ENCODE measurements around the gene PRSS50.

Gene PRSS50

DNA sequence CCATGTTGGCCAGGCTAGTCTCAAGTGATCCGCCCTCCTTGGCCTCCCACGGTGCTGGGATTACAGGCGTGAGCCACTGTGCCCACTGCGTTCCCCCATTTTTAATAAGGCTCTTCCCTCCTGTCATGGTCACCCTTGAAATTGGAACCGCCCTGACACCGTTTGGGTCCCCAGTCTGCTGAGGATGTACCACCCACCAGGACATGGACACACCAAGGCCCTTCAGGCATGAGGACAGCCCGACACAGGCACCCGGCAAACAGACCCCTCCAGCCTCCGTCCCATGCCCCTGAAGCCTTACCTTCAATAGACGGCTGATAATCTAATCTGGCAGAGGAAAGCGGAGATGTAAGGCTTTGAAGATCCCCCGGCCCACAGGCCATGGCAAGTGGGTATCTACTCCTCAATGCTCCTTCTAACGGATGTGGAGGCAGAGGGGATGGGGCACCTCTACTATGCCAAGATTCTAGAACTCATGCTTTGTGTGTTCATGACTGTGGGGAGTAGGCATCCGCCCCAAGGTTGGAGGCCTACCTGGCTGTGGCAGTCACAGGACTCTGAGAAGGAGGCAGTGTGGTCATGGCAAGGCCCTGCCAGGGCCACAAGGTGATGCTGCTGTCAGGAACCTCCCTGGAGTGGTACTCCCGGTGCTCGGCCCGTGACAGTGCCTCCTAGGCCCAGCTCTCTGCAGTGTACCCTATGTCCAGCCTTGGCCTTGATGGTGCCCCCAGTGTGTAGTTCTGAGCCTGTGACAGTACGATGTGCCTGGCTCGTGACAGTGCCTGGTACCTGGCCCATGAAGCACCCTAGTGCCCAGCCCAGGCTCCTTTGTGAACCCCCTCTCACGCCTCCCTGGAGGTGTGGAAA lies 18.6 kb upstream of the PRSS50 start:
- TF ChIP-seq ZFX (IDR thresholded peaks at IDR 0.05): no peak
- TF ChIP-seq, protein P1, sequence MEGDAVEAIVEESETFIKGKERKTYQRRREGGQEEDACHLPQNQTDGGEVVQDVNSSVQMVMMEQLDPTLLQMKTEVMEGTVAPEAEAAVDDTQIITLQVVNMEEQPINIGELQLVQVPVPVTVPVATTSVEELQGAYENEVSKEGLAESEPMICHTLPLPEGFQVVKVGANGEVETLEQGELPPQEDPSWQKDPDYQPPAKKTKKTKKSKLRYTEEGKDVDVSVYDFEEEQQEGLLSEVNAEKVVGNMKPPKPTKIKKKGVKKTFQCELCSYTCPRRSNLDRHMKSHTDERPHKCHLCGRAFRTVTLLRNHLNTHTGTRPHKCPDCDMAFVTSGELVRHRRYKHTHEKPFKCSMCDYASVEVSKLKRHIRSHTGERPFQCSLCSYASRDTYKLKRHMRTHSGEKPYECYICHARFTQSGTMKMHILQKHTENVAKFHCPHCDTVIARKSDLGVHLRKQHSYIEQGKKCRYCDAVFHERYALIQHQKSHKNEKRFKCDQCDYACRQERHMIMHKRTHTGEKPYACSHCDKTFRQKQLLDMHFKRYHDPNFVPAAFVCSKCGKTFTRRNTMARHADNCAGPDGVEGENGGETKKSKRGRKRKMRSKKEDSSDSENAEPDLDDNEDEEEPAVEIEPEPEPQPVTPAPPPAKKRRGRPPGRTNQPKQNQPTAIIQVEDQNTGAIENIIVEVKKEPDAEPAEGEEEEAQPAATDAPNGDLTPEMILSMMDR (conservative IDR thresholded peaks at IDR 0.05): no peak
- H3K27ac ChIP-seq: no peak overlapping the region

DNA sequence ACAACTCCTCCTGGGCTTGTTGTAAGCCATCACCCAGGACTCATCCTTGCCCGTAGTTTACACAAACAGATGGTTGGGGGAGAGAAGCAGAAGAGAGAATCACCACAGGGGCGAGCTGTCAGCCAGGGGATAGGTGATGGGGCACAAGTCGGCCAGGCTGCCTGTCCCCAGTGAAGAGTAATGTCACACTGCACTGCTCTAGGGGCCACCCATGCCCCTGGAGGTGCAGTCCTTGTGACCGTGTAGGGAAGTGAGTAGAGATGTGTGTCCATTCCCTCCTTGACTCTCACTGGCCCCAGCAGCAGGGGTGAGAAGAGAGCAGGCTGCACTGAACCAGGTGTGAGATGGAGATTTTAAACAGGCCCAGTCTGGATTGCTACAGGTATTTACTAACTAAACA lies 17.1 kb upstream of the PRSS50 start:
- no peak overlapping the region for H3K27ac ChIP-seq
- TF ChIP-seq, protein P1 (conservative IDR thresholded peaks at IDR 0.05): no peak
- TF ChIP-seq ZFX (IDR thresholded peaks at IDR 0.05): no peak

DNA sequence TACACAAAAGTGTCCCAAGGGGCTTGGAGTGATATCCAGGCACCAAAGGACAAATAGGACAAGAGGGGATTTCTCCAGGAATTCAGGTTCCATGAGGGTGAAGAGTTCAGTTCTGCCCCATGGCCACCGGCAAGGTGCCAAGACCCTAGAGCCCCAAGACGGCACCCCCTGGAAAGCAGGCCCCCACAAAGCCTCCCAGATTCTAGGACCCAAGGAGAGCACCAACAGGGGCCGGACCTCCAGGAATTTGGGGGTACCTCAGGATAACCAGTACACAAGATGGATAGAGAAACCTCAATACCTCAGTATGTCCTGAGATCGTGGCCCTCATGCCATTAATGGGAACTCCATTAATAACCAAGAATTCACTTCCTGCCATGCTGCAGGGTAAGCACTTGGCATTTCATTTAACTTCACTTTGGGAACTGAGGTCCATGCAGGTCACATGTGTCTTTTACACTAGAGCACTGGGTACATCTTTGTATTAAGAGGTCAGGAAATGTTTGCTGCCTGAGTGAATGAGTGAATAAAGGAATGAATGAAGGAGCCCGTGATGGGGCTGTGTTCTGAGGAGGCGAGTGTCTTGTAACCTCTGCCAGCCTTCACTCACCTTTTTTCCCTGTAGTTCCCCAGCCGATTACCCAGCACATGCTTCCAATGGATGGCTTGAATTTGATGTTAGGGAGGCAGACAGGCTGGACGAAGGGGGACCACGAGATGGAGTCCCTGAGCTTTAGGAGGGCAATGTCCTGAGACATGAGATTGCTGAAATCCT lies 15.5 kb upstream of the PRSS50 start:
- H3K27ac ChIP-seq: no peak overlapping the region
- no peak for TF ChIP-seq ZFX (IDR thresholded peaks at IDR 0.05)
- TF ChIP-seq, protein P1 (conservative IDR thresholded peaks at IDR 0.05): no peak

DNA sequence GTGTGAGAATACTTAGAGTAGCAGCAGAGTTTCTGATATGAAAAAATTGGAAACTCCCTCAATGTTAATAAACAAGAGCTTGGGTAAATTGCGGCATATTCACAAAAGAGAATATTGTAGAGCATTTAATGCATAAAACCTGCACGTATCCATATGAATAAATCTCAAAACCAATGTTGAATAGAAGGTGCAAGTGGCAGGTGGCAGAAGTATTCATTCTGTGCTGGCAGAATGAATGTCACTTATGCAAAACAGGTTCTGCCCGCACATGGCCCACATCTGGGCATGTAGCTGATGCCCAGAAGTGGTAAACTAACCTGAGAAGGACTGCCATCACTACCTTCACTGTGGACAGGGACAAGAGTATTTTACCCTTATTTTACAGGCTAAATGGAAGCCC lies 14.1 kb upstream of the PRSS50 start:
- TF ChIP-seq ZFX (IDR thresholded peaks at IDR 0.05): no peak
- TF ChIP-seq, protein P1 (conservative IDR thresholded peaks at IDR 0.05): no peak
- no peak overlapping the region for H3K27ac ChIP-seq

DNA sequence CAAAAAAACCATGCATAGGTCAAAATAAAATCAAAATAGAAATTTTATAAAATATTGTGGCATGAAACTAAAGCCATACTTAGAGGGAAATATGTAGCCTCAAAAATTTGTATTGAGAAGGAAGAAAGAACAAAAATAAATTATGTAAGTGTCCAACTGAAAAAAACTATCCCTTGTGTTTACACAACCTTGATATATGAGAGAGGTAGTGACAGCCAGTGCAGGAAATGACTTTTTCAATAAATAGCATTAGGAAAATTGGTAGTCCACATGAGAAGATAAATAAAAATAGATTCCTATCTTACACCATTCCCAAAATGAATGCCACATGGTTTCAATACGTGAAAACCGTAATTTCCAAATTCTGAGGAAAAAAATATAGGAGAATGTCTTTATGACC lies 13.2 kb upstream of the PRSS50 start:
- no peak overlapping the region for H3K27ac ChIP-seq
- TF ChIP-seq ZFX (IDR thresholded peaks at IDR 0.05): no peak

DNA sequence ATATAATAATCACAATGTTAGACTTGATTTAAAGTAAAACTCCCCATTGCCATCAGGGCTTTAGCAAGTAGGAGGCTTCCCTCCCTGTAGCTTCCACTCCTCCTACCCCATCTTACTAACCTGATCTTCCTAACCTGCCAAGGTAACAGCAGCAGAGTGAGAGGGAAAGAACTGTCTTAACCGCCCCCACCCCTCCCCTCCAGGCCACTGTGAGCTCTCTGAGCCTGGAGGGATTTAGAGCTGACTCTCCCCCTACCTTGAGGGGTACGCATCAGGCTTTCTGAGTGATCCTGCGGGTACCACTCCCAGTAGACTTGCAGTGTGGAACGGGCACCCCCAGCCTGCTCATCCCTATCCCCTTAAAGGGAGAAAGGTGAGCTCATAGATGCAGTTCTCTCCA lies 11.4 kb upstream of the PRSS50 start:
- TF ChIP-seq, protein P1 (conservative IDR thresholded peaks at IDR 0.05): no peak
- no peak for TF ChIP-seq ZFX (IDR thresholded peaks at IDR 0.05)
- H3K27ac ChIP-seq: no peak overlapping the region

DNA sequence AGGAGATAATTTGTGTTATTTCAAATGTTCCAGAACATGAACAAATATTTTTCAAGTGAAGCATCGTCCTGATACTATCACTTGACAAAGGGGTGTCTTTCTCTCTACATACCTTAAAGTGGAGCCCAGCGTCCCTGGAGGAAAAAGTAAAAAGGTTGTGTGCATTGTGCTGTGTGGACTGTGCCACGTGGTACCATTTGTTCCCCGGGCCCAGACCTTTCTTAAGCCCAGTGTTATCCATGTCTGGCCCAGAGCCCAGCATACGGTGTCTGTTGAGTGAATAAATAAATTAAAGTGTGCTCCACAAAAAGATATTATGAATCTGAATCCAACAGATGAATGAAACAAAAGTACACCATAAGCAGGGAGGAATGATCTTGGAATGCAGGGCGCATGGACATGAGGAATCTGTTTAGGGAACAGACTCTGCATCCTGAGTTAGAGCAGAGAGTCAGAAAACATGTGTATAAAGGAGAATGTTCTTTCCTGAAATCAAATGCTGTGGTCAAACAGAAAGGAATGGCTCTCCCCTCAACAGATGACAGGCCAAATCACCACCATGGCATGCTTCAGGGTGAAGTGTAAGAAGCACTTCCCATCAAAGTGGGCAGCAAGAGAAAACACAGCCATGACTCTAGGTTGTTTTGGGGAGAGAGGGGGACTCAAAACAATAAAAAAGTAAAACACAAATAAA lies 8.1 kb upstream of the PRSS50 start:
- H3K27ac ChIP-seq: no peak overlapping the region
- TF ChIP-seq, protein P1 (conservative IDR thresholded peaks at IDR 0.05): no peak
- TF ChIP-seq ZFX (IDR thresholded peaks at IDR 0.05): no peak
